ENCODE results near the gene COQ9. TPM values are rescaled to one million over a fixed set of nuclear protein-coding genes. Genes with fewer than 3 reads are reported as not detected.

Gene COQ9
- total RNA-seq, 1 experiment from 2014 or later: 80.8 TPM

GRCh38 chr16:57504001-57504400 is 56.7 kb downstream of the COQ9 start:
- H3K27ac Mint-ChIP-seq (ENCODE audit: low read depth, unreplicated experiment): no peak overlapping the region
- no peaks in the 10 kb centered on the region for H3K36me3 Mint-ChIP-seq (ENCODE audit: insufficient read depth, unreplicated experiment)
- ChIA-PET CTCF (interaction anchor here (0.5 to 1.3 kb wide), 3 partner anchors 16 to 110 kb away, joined by 3 to 5 read pairs (median 3); no protein-coding TSS in a partner anchor), POLR2A (no interaction called here)
- no peak for DNase-seq (ENCODE audit: unreplicated experiment)
- no TSS peak for BruUV-seq (replicated peaks)
- no peaks in the 10 kb centered on the region for H3K4me1 Mint-ChIP-seq (ENCODE audit: insufficient read depth, unreplicated experiment)
- H3K9me3 Mint-ChIP-seq (ENCODE audit: unreplicated experiment): no peaks in the 10 kb centered on the region
- intact Hi-C loops (cut with micrococcal nuclease): no loop called here
- H3K27me3 Mint-ChIP-seq (ENCODE audit: insufficient read depth, unreplicated experiment): peaks cover 16% of the 10 kb centered on the region
- no peak overlapping the region for H3K4me3 Mint-ChIP-seq (ENCODE audit: unreplicated experiment)
- TF ChIP-seq CTCF (IDR thresholded peaks at IDR 0.05; ENCODE audit: unreplicated experiment): no peak

- POLR2A ChIA-PET: interaction anchor here (0.7 kb wide), 1 partner anchor 220 kb away, joined by 3 read pairs; no protein-coding TSS in a partner anchor
- no TSS peak for BruUV-seq (replicated peaks)
Measured at GRCh38 chr16:57504491-57504890, 57.2 kb downstream of the COQ9 start.

GRCh38 chr16:57505169-57505568 is 57.9 kb downstream of the COQ9 start:
- POLR2A ChIA-PET: interaction anchor here (0.7 kb wide), 1 partner anchor 221 kb away, joined by 3 read pairs; no protein-coding TSS in a partner anchor
- no peak for DNase-seq (ENCODE audit: unreplicated experiment)
- H3K27me3 Mint-ChIP-seq (ENCODE audit: insufficient read depth, unreplicated experiment): peaks cover 16% of the 10 kb centered on the region
- intact Hi-C loops (cut with micrococcal nuclease): no loop called here
- H3K9me3 Mint-ChIP-seq (ENCODE audit: unreplicated experiment): no peaks in the 10 kb centered on the region
- BruUV-seq (replicated peaks): no TSS peak
- no peak overlapping the region for H3K4me3 Mint-ChIP-seq (ENCODE audit: unreplicated experiment)
- CTCF ChIA-PET: interaction anchor here (0.8 to 1.7 kb wide), 3 partner anchors 15 to 86 kb away, joined by 3 to 6 read pairs (median 4); no protein-coding TSS in a partner anchor
- no peaks in the 10 kb centered on the region for H3K4me1 Mint-ChIP-seq (ENCODE audit: insufficient read depth, unreplicated experiment)
- no peaks in the 10 kb centered on the region for H3K36me3 Mint-ChIP-seq (ENCODE audit: insufficient read depth, unreplicated experiment)
- TF ChIP-seq CTCF (IDR thresholded peaks at IDR 0.05; ENCODE audit: unreplicated experiment): no peak
- no peak overlapping the region for H3K27ac Mint-ChIP-seq (ENCODE audit: low read depth, unreplicated experiment)

More at GRCh38 chr16:57504491-57504890, 57.2 kb downstream of the COQ9 start:
- Mint-ChIP-seq H3K27ac (ENCODE audit: low read depth, unreplicated experiment) (no peak overlapping the region), H3K4me1 (ENCODE audit: insufficient read depth, unreplicated experiment) (no peaks in the 10 kb centered on the region), H3K4me3 (ENCODE audit: unreplicated experiment) (no peak overlapping the region), H3K27me3 (ENCODE audit: insufficient read depth, unreplicated experiment) (peaks cover 16% of the 10 kb centered on the region), H3K9me3 (ENCODE audit: unreplicated experiment) (no peaks in the 10 kb centered on the region), H3K36me3 (ENCODE audit: insufficient read depth, unreplicated experiment) (no peaks in the 10 kb centered on the region)
- no peak for DNase-seq (ENCODE audit: unreplicated experiment)
- CTCF ChIA-PET: interaction anchor here (0.5 to 1.7 kb wide), 4 partner anchors 15 to 110 kb away, joined by 3 to 6 read pairs (median 4); no protein-coding TSS in a partner anchor
- no peak for TF ChIP-seq CTCF (IDR thresholded peaks at IDR 0.05; ENCODE audit: unreplicated experiment)
- intact Hi-C loops (cut with micrococcal nuclease): no loop called here

- Mint-ChIP-seq H3K27ac (ENCODE audit: low read depth, unreplicated experiment) (no peak overlapping the region), H3K4me1 (ENCODE audit: insufficient read depth, unreplicated experiment) (no peaks in the 10 kb centered on the region), H3K4me3 (ENCODE audit: unreplicated experiment) (no peak overlapping the region), H3K36me3 (ENCODE audit: insufficient read depth, unreplicated experiment) (no peaks in the 10 kb centered on the region), H3K27me3 (ENCODE audit: insufficient read depth, unreplicated experiment) (peaks cover 16% of the 10 kb centered on the region), H3K9me3 (ENCODE audit: unreplicated experiment) (no peaks in the 10 kb centered on the region)
- BruUV-seq (replicated peaks): no TSS peak
- DNase-seq (ENCODE audit: unreplicated experiment): no peak
- intact Hi-C loops (cut with micrococcal nuclease): no loop called here
- CTCF ChIA-PET: interaction anchor here (0.6 to 1.1 kb wide), 2 partner anchors 12 to 23 kb away, joined by 4 read pairs; no protein-coding TSS in a partner anchor
- no peak for TF ChIP-seq CTCF (IDR thresholded peaks at IDR 0.05; ENCODE audit: unreplicated experiment)
- POLR2A ChIA-PET: no interaction called here
Measured at GRCh38 chr16:57507136-57508034, 60.1 kb downstream of the COQ9 start.

Data from MCF 10A (cell line).